OCI-LY1 (cell line): ENCODE data around the gene MIGA1.

ENCODE experiments used
- CTCF ChIP-seq: fragments of 200-600 bp; sonication (generic), shearing (Covaris generic); IDR thresholded peaks from 2 replicates; pipeline ENCODE4 v1.5.1; 2017; ENCODE audit warnings: mild to moderate bottlenecking, antibody characterized with exemption, low read length, moderate library complexity, mixed read lengths
- EZH2 ChIP-seq: fragments of 200-600 bp; sonication (generic), shearing (Covaris generic); IDR thresholded peaks from 2 replicates; pipeline ENCODE4 v1.8.0; 2017; ENCODE audit warnings: borderline replicate concordance, mixed run types, mild to moderate bottlenecking, antibody characterized with exemption, low read length, moderate library complexity, mixed read lengths

- TF ChIP-seq EZH2 = no peak
- no peak for TF ChIP-seq CTCF
Measured at GRCh38 chr1:77927414-77927813, 148.0 kb downstream of the MIGA1 start.
